Neuronal stem cell (in vitro differentiated cells): ENCODE results near the gene DRAP1.
"Not testable (repeated sequence)": the region's sequence is repeated elsewhere in the genome, so short reads cannot be mapped to it uniquely, and the experiment has no call there.

Experiments used
- DNase-seq: peaks from one replicate; pipeline ENCODE4 v3.0.0-alpha.2; 2013; ENCODE audit warnings: low spot score
- H2AFZ ChIP-seq: one replicate; pipeline ENCODE4 v1.6.1; 2013; ENCODE audit warnings: mild to moderate bottlenecking, low read length, inconsistent platforms
- H2AK5ac ChIP-seq: 2 replicates; pipeline ENCODE4 v1.6.1; 2013; ENCODE audit warnings: low read depth, mild to moderate bottlenecking, inconsistent platforms, low read length, moderate library complexity, mixed read lengths
- H2BK120ac ChIP-seq: 2 replicates; pipeline ENCODE4 v1.6.1; 2013; ENCODE audit warnings: low read depth, mild to moderate bottlenecking, inconsistent platforms, low read length, moderate library complexity, mixed read lengths
- H2BK12ac ChIP-seq: one replicate; pipeline ENCODE4 v1.6.1; 2013; ENCODE audit warnings: low read length, inconsistent platforms
- H2BK15ac ChIP-seq: 2 replicates; pipeline ENCODE4 v1.6.1; 2013; ENCODE audit warnings: mild to moderate bottlenecking, low read length, inconsistent platforms, mixed read lengths
- H2BK5ac ChIP-seq: one replicate; pipeline ENCODE4 v1.6.1; 2013; ENCODE audit warnings: inconsistent platforms, mild to moderate bottlenecking, low read length, moderate library complexity
- H3K14ac ChIP-seq: one replicate; pipeline ENCODE4 v1.6.1; 2013; ENCODE audit warnings: low read length, inconsistent platforms
- H3K18ac ChIP-seq: 2 replicates; pipeline ENCODE4 v1.6.1; 2013; ENCODE audit warnings: low read length, inconsistent platforms
- H3K23ac ChIP-seq: 2 replicates; pipeline ENCODE4 v1.6.1; 2013; ENCODE audit warnings: low read depth, mild to moderate bottlenecking, mixed read lengths, low read length, inconsistent platforms; ENCODE audit not compliant: poor library complexity
- H3K27ac ChIP-seq: replicated peaks from 3 replicates; pipeline ENCODE4 v1.5.1; 2013; ENCODE audit warnings: low read length, inconsistent platforms
- H3K27me3 ChIP-seq, 3 experiments: 2 replicates each; pipeline ENCODE4 v1.6.1; 2013; ENCODE audit warnings: low read length in 3 of 3, mild to moderate bottlenecking in 2 of 3, inconsistent platforms in 1 of 3, low read depth in 1 of 3, mixed read lengths in 1 of 3, moderate library complexity in 1 of 3; ENCODE audit not compliant: control insufficient read depth in 3 of 3, insufficient read depth in 3 of 3
- H3K36me3 ChIP-seq, 2 donors: replicated peaks in 1 of 2; 2 replicates each; pipeline ENCODE4 v1.6.1; 2013; ENCODE audit warnings: low read length in 2 of 2; ENCODE audit not compliant: control insufficient read depth in 2 of 2, insufficient read depth in 2 of 2
- H3K4ac ChIP-seq: 2 replicates; pipeline ENCODE4 v1.6.1; 2013; ENCODE audit warnings: inconsistent platforms, mild to moderate bottlenecking, low read length, moderate library complexity
- H3K4me1 ChIP-seq, 2 donors: 1 replicate in 1 of 2; 2 replicates in 1 of 2; pipeline ENCODE4 v1.6.1; 2013; ENCODE audit warnings: low read length in 2 of 2, low read depth in 1 of 2; ENCODE audit not compliant: control insufficient read depth in 2 of 2, insufficient read depth in 1 of 2
- H3K4me2 ChIP-seq: one replicate; pipeline ENCODE4 v1.6.1; 2013; ENCODE audit warnings: mild to moderate bottlenecking, low read length, inconsistent platforms; ENCODE audit not compliant: insufficient read depth, poor library complexity, severe bottlenecking
- H3K4me3 ChIP-seq, 2 donors: 2 replicates each; pipeline ENCODE4 v1.5.1; 2013; ENCODE audit warnings: low read length in 2 of 2, mild to moderate bottlenecking in 2 of 2, inconsistent platforms in 1 of 2, moderate library complexity in 1 of 2
- H3K79me1 ChIP-seq: one replicate; pipeline ENCODE4 v1.6.1; 2013; ENCODE audit warnings: low read depth, mild to moderate bottlenecking, inconsistent platforms, low read length, moderate library complexity
- H3K9ac ChIP-seq: one replicate; pipeline ENCODE4 v1.6.1; 2013; ENCODE audit warnings: mild to moderate bottlenecking, low read depth, low read length, inconsistent platforms; ENCODE audit not compliant: poor library complexity
- H3K9me3 ChIP-seq, 2 donors: replicated peaks in 1 of 2; 2 replicates each; pipeline versions ENCODE3 to v1.6.1; 2013; ENCODE audit warnings: low read length in 2 of 2, mild to moderate bottlenecking in 2 of 2, inconsistent platforms in 1 of 2, low read depth in 1 of 2, mixed read lengths in 1 of 2, moderate library complexity in 1 of 2; ENCODE audit not compliant: control insufficient read depth in 2 of 2, insufficient read depth in 1 of 2
- H4K8ac ChIP-seq: one replicate; pipeline ENCODE4 v1.6.1; 2013; ENCODE audit warnings: low read depth, mild to moderate bottlenecking, inconsistent platforms, low read length, moderate library complexity
- H4K91ac ChIP-seq: one replicate; pipeline ENCODE4 v1.6.1; 2013; ENCODE audit warnings: low read length, low read depth, mild to moderate bottlenecking, inconsistent platforms; ENCODE audit not compliant: poor library complexity
- WGBS, 2 donors: extraction: QIAGEN DNeasy Blood & Tissue Kit; methylation state at CpG; one replicate each; pipeline ENCODE4 v1.1.7; 2013; ENCODE audit warnings: missing lambda C conversion rate in 2 of 2, mixed read lengths in 1 of 2; ENCODE audit not compliant: insufficient read length in 2 of 2, insufficient replicate concordance in 1 of 2; ENCODE audit errors: extremely low coverage in 2 of 2; 5-methylcytosine and 5-hydroxymethylcytosine counted together

DRAP1 gene

DNA sequence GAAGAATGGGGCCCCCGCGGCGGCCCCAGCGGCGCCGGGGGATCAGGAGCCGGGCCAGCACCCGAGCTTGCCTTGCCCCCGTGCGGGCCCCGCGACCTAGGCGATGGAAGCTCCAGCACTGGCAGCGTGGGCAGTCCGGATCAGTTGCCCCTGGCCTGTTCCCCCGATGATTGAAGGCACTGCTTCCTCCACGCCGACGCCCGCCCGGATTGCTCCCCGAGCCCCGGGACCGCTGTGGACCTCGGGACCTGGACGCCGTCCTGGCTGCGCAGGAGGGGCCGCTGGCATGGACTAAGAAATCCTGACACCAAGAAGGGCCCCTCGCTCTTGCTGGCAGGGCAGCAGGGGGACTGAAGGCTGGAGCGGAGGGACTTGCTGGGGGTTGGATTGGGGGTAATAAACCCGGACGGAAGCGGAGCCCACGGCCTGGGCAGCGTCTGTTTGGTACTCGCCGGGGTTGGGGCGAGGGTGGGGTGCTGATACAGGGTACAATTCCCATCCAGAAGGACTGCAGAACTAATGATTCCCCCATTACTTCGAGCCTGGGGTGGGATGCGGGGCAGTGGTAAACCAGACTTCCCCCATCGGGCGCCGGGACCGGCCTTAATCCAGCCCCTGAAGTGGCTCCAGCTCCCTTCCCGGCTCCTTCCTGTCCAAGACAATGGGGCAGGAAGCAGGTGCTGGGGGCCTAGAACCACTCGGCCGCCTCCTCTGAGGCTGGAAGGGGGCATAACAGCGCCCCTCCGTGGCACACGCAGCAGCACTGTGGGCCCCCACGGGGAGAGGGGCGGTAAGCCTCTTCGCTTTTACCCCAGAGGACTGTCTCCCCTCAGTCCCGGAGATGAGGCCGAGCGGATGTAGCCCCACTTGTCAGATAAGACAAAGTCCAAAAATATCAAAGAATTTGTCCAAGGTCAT is 27.7 kb upstream of the DRAP1 start:
- H3K4me3 ChIP-seq: peak overlapping the region; percentile 57 to 86
- H3K4ac ChIP-seq: peak overlapping the region; percentile 80
- peaks cover 3% of the 10 kb centered on the region for H3K79me1 ChIP-seq
- peaks cover 4 to 6% of the 10 kb centered on the region in 2 donors for H3K36me3 ChIP-seq
- peak overlapping the region; percentile 97 for H2AK5ac ChIP-seq
- peak overlapping the region; percentile 100 for H3K4me2 ChIP-seq
- peak overlapping the region; percentile 94 for H3K23ac ChIP-seq
- no CpG with 5 or more reads among the region's 57 CpGs for WGBS, 2 donors
- H2BK5ac ChIP-seq: peak overlapping the region; percentile 89
- no peak for DNase-seq
- H3K27ac ChIP-seq: no peak overlapping the region
- no peak overlapping the region for H4K91ac ChIP-seq
- peak overlapping the region; percentile 24 for H2BK15ac ChIP-seq
- H2BK120ac ChIP-seq: no peak overlapping the region
- peak overlapping the region; percentile 77 for H3K14ac ChIP-seq
- H3K27me3 ChIP-seq: peaks cover 0 to 15% (median 0%) of the 10 kb centered on the region in 3 experiments
- H3K9me3 ChIP-seq: no peaks in the 10 kb centered on the region
- peak overlapping the region; percentile 96 for H3K9ac ChIP-seq
- peak overlapping the region; percentile 98 for H3K18ac ChIP-seq
- peak overlapping the region; percentile 90 for H2AFZ ChIP-seq
- H2BK12ac ChIP-seq: peak overlapping the region; percentile 36
- H3K4me1 ChIP-seq: peaks cover 24 to 27% of the 10 kb centered on the region in 2 donors
- no peak overlapping the region for H4K8ac ChIP-seq

DNA sequence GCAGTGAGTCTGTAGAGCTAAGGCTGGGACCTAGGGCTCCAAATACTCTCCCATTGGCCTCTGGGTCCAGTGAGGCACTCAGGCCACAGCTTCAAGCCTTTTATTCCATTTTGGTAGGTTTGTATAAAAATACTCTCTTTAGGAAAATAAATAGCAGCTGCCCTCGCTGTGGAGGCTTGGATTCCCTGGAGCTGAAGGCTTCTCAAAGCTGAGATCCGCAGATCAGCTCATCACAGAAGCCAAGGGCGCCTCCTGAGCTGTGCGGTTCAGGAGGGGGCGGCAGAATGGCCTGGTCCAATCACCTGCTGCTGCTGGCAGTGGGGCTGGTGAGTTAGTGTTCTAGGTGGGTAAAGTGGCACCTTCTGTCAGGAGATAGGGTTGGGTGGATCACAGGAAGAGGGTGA is 27.1 kb upstream of the DRAP1 start:
- not testable (repeated sequence) for H4K91ac ChIP-seq, H3K9ac ChIP-seq, H3K4ac ChIP-seq, H3K79me1 ChIP-seq, H2BK5ac ChIP-seq, H2BK15ac ChIP-seq, H4K8ac ChIP-seq, H3K9me3 ChIP-seq, H2BK120ac ChIP-seq, H3K27ac ChIP-seq, H2AK5ac ChIP-seq, H2BK12ac ChIP-seq, DNase-seq, H3K36me3 ChIP-seq, H3K14ac ChIP-seq, H3K18ac ChIP-seq
- Histone ChIP-seq H3K4me2 (peak overlapping the region; percentile 100), H3K27me3 (peaks cover 0 to 15% (median 0%) of the 10 kb centered on the region in 3 experiments), H3K4me3 (peak overlapping the region; percentile 57 to 86), H3K4me1 (peaks cover 24% of the 10 kb centered on the region in 2 donors), H3K23ac (peak overlapping the region; percentile 10), H2AFZ (peak overlapping the region; percentile 90)
- WGBS, 2 donors: no CpG with 5 or more reads among the region's 5 CpGs

DNA sequence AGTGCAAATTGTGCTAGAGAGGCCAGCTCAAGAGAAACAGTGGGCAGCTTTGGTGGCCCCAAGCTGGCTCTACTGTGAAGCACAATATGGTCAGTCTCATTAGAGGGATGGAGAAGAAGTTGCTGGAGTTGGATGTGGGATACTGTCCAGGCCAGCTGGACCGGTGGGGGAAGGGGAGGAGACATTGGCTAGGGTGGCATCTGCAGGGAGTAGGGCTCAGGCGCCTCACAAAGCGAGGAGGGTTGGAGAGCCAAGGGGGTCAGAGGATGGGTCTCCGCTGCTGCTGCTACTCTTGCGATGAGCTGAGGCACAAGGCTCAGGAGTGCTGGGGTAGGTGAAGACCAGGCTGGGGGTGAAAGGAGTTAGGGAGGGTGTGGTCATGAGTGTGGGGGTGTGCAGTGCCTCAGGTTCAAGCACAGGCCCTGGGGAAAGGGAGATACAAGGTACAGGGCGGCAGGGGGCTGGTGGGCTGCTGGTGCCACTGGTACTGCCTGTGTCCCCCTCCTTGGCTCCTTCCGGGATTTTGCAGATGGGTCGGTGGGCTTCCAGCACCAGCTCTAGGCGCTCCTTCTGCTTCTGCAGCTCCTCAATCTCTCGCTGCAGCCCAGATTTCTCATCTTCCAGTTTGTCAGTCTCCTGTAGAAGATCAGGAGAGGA is 26.4 kb upstream of the DRAP1 start:
- no peak overlapping the region for H4K8ac ChIP-seq
- peaks cover 19 to 20% of the 10 kb centered on the region in 2 donors for H3K4me1 ChIP-seq
- no peak overlapping the region for H3K23ac ChIP-seq
- WGBS, 2 donors: no CpG with 5 or more reads among the region's 10 CpGs
- peaks cover 0 to 17% (median 0%) of the 10 kb centered on the region in 3 experiments for H3K27me3 ChIP-seq
- H3K4me2 ChIP-seq: no peak overlapping the region
- no peak overlapping the region for H2AFZ ChIP-seq
- H2BK5ac ChIP-seq: no peak overlapping the region
- H3K14ac ChIP-seq: no peak overlapping the region
- H3K4me3 ChIP-seq: no peak overlapping the region
- no peak overlapping the region for H3K9ac ChIP-seq
- H3K36me3 ChIP-seq: no peaks in the 10 kb centered on the region
- DNase-seq: no peak
- H2BK120ac ChIP-seq: peak overlapping the region; percentile 27
- H3K27ac ChIP-seq: no peak overlapping the region
- no peak overlapping the region for H2BK12ac ChIP-seq
- H2BK15ac ChIP-seq: no peak overlapping the region
- no peaks in the 10 kb centered on the region for H3K79me1 ChIP-seq
- no peak overlapping the region for H3K18ac ChIP-seq
- no peaks in the 10 kb centered on the region for H3K9me3 ChIP-seq
- no peak overlapping the region for H3K4ac ChIP-seq
- H2AK5ac ChIP-seq: peak overlapping the region; percentile 25
- H4K91ac ChIP-seq: no peak overlapping the region

DNA sequence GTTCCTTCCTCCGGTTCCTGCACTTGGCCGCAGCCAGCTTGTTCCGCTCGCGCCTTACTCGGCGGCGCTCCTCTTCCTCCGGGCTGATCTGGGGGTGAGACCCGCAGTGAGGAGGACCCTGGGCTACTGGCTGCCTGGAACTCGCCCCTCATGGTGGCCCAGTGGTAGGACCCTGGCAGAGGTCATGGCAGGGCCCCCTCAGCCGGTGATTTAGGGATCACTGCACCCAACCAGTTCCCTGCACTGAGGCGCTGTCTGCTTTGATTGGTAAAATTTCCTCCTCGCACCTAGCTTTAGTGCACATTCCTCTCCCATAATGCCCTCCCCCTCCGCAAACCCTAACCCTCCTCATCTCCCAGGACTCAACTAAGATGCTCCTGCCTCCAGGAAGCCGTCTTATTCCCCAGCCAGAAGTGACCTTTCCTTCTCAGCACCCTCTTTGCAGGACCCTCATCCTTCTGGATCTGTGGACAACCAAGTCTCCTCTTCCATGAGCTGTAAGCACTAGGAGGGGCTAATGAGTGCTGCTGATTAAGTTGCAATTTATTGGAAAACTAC is 25.1 kb upstream of the DRAP1 start:
- Histone ChIP-seq H3K14ac (no peak overlapping the region), H3K27me3 (peaks cover 2 to 25% (median 2%) of the 10 kb centered on the region in 3 experiments), H2AK5ac (no peak overlapping the region), H3K4me2 (no peak overlapping the region), H3K9ac (no peak overlapping the region), H3K4ac (no peak overlapping the region), H3K4me1 (peaks cover 16 to 20% of the 10 kb centered on the region in 2 donors), H3K4me3 (no peak overlapping the region), H4K91ac (no peak overlapping the region), H3K27ac (no peak overlapping the region), H3K18ac (no peak overlapping the region), H2BK5ac (no peak overlapping the region), H3K9me3 (no peaks in the 10 kb centered on the region), H3K79me1 (no peaks in the 10 kb centered on the region), H2BK120ac (no peak overlapping the region), H2AFZ (no peak overlapping the region), H3K23ac (no peak overlapping the region), H3K36me3 (no peaks in the 10 kb centered on the region), H4K8ac (no peak overlapping the region), H2BK12ac (no peak overlapping the region), H2BK15ac (no peak overlapping the region)
- no peak for DNase-seq
- WGBS, 2 donors: no CpG with 5 or more reads among the region's 16 CpGs
